HCT116 (cell line): ENCODE measurements around the gene GABRR3. TPM values are rescaled to one million over a fixed set of nuclear protein-coding genes. Genes with fewer than 3 reads are reported as not detected.

Source experiments
- ATAC-seq: fragments of 200-7000 bp; cut with Tn5 transposase; 2 replicates; pipeline ENCODE4 v1.9.1; 2020; ENCODE audit warnings: mild to moderate bottlenecking, moderate library complexity
- BruUV-seq: library from RNA; stranded (reverse); fragments of 400-500 nt; replicated peaks from 2 replicates; lab custom pipeline; 2021; lab: Mats Ljungman, UMichigan
- CTCF ChIA-PET: fragments of 300-600 bp; sonication (Branson Sonifier 250); formaldehyde crosslinking; loops from one replicate; lab custom pipeline; 2021; ENCODE audit warnings: antibody characterized with exemption; lab: Charles Lee
- POLR2A ChIA-PET: fragments of 300-600, 350-600 bp; sonication (Branson Sonifier 250); formaldehyde crosslinking; loops from one replicate; lab custom pipeline; 2021; ENCODE audit warnings: antibody characterized with exemption; lab: Charles Lee
- RAD21 ChIA-PET, 2 experiments: fragments of 300-600 bp; sonication (Branson Sonifier 250); formaldehyde crosslinking; loops; one replicate each; lab custom pipeline; 2023; ENCODE audit warnings: low total read pairs in 2 of 2; ENCODE audit not compliant: uncharacterized antibody in 2 of 2, unreplicated experiment in 2 of 2, low non-redundant PET in 1 of 2; lab: Charles Lee
- DNase-seq: peaks from one replicate; pipeline ENCODE4 v3.0.0-alpha.2; 2010; ENCODE audit warnings: low read depth, low spot score
- H2AFZ ChIP-seq: fragments of 200-600 bp; shearing (Covaris generic), sonication (generic); 2 replicates; pipeline ENCODE4 v1.6.1; 2017; ENCODE audit warnings: low read depth, mixed run types, mixed read lengths, antibody characterized with exemption, low read length; ENCODE audit not compliant: poor library complexity, severe bottlenecking
- H3K27ac ChIP-seq: 2 replicates; pipeline ENCODE4 v1.5.1; 2012; ENCODE audit warnings: low read depth, low read length
- H3K27me3 ChIP-seq: fragments of 200-600 bp; sonication (generic); 2 replicates; pipeline ENCODE4 v1.6.1; 2016; ENCODE audit warnings: mixed run types, low read length, mixed read lengths; ENCODE audit not compliant: insufficient read depth
- H3K36me3 ChIP-seq, 2 experiments: fragments of 200-500 bp in 1 of 2; fragments of 200-600 bp in 1 of 2; sonication (Bioruptor generic) in 1 of 2; sonication (generic) in 1 of 2; 2 replicates each; pipeline versions ENCODE4 v1.5.1 to v1.6.1; 2014 to 2016; ENCODE audit warnings: low read length in 2 of 2, inconsistent platforms in 1 of 2, mixed read lengths in 1 of 2, mixed run types in 1 of 2; ENCODE audit not compliant: insufficient read depth in 2 of 2, control insufficient read depth in 1 of 2
- H3K4me1 ChIP-seq, 2 experiments: fragments of 200-600 bp in 1 of 2; sonication (generic) in 1 of 2; 2 replicates each; pipeline versions ENCODE4 v1.5.1 to v1.6.1; 2012 to 2017; ENCODE audit warnings: low read length in 2 of 2, inconsistent platforms in 1 of 2, mild to moderate bottlenecking in 1 of 2, mixed read lengths in 1 of 2, mixed run types in 1 of 2, moderate library complexity in 1 of 2; ENCODE audit not compliant: insufficient read depth in 2 of 2, control insufficient read depth in 1 of 2
- H3K4me2 ChIP-seq: fragments of 200-600 bp; sonication (generic); 2 replicates; pipeline ENCODE4 v1.6.1; 2017; ENCODE audit warnings: mixed run types, low read length, mixed read lengths
- H3K4me3 ChIP-seq, 2 experiments: fragments of 200-600 bp in 1 of 2; sonication (generic) in 1 of 2; replicated peaks in 1 of 2; 2 replicates each; pipeline ENCODE4 v1.5.1; 2011 to 2016; ENCODE audit warnings: low read length in 2 of 2, control low read depth in 1 of 2, low read depth in 1 of 2, mild to moderate bottlenecking in 1 of 2, mixed read lengths in 1 of 2, mixed run types in 1 of 2
- H3K79me2 ChIP-seq: fragments of 200-600 bp; sonication (generic); 2 replicates; pipeline ENCODE4 v1.6.1; 2017; ENCODE audit warnings: mild to moderate bottlenecking, mixed run types, low read length, moderate library complexity, mixed read lengths; ENCODE audit not compliant: insufficient read depth
- H3K9ac ChIP-seq: fragments of 200-600 bp; sonication (generic); 2 replicates; pipeline ENCODE4 v1.6.1; 2016; ENCODE audit warnings: low read length, mixed read lengths
- H3K9me2 ChIP-seq: fragments of 200-600 bp; sonication (generic), shearing (Covaris generic); 2 replicates; pipeline ENCODE4 v1.6.1; 2017; ENCODE audit warnings: mixed run types, mild to moderate bottlenecking, moderate library complexity; ENCODE audit not compliant: insufficient read depth
- H3K9me3 ChIP-seq, 2 experiments: fragments of 200-500 bp in 1 of 2; fragments of 200-600 bp in 1 of 2; sonication (Bioruptor generic) in 1 of 2; sonication (generic) in 1 of 2; 2 replicates each; pipeline ENCODE4 v1.6.1; 2014 to 2017; ENCODE audit warnings: low read length in 2 of 2, mixed read lengths in 2 of 2, inconsistent platforms in 1 of 2, low read depth in 1 of 2, mild to moderate bottlenecking in 1 of 2, mixed run types in 1 of 2, moderate library complexity in 1 of 2; ENCODE audit not compliant: control insufficient read depth in 1 of 2, insufficient read depth in 1 of 2
- H4K20me1 ChIP-seq: fragments of 200-600 bp; sonication (generic), shearing (Covaris generic); 2 replicates; pipeline ENCODE4 v1.6.1; 2017; ENCODE audit warnings: mixed run types, mild to moderate bottlenecking, moderate library complexity; ENCODE audit not compliant: insufficient read depth
- ATF3 ChIP-seq: IDR thresholded peaks from 2 replicates; pipeline ENCODE4 v1.6.1; 2012
- CEBPB ChIP-seq: IDR thresholded peaks from 2 replicates; pipeline ENCODE4 v1.6.1; 2012; ENCODE audit warnings: low read depth
- EGR1 ChIP-seq: IDR thresholded peaks from 2 replicates; pipeline ENCODE4 v1.6.1; 2012; ENCODE audit warnings: low read depth
- EZH2phosphoT487 ChIP-seq: fragments of 200-600 bp; IDR thresholded peaks from 2 replicates; pipeline ENCODE4 v1.6.1; 2018; ENCODE audit warnings: antibody characterized with exemption, borderline replicate concordance
- JUND ChIP-seq: IDR thresholded peaks from 2 replicates; pipeline ENCODE4 v1.6.1; 2012
- POLR2A ChIP-seq: IDR thresholded peaks from 2 replicates; pipeline ENCODE4 v1.7.0; 2011; ENCODE audit warnings: borderline replicate concordance; ENCODE audit not compliant: insufficient read depth, insufficient read length; ENCODE audit errors: extremely low read depth
- POLR2AphosphoS5 ChIP-seq: IDR thresholded peaks from 2 replicates; pipeline ENCODE4 v1.6.1; 2011; ENCODE audit warnings: mild to moderate bottlenecking, low read depth, low read length, moderate library complexity
- RAD21 ChIP-seq: IDR thresholded peaks from 2 replicates; pipeline ENCODE4 v1.6.1; 2012; ENCODE audit warnings: low read depth, mild to moderate bottlenecking
- SIN3A ChIP-seq: IDR thresholded peaks from 2 replicates; pipeline ENCODE4 v1.6.1; 2012; ENCODE audit warnings: low read depth
- SRF ChIP-seq: IDR thresholded peaks from 2 replicates; pipeline ENCODE4 v1.6.1; 2012; ENCODE audit warnings: low read depth
- YY1 ChIP-seq: IDR thresholded peaks from 2 replicates; pipeline ENCODE4 v1.6.1; 2011; ENCODE audit warnings: low read length, low read depth, moderate library complexity, mild to moderate bottlenecking; ENCODE audit not compliant: insufficient replicate concordance; ENCODE audit errors: extremely low read depth
- ZFX ChIP-seq: fragments of 450-650 bp; IDR thresholded peaks from 2 replicates; pipeline ENCODE4 v1.6.1; 2017
- intact Hi-C: fragments of 100-400 bp; cut with micrococcal nuclease; formaldehyde crosslinking; loops from 2 replicates; pipeline ENCODE4 v1.10.0; 2022
- total RNA-seq: library from RNA; stranded (reverse); gene quantifications from one replicate; pipeline ENCODE4 v1.2.1, GENCODE V29; 2021; ENCODE audit not compliant: unreplicated experiment
- TF ChIP-seq, protein P1 (sequence below): IDR thresholded peaks from 2 replicates; pipeline ENCODE4 v1.6.1; 2012

The GABRR3 gene
- total RNA-seq, 1 experiment from 2014 or later, result not detected

- Histone ChIP-seq H3K4me2 (no peak overlapping the region), H2AFZ (no peak overlapping the region), H3K9me3 (no peaks in the 10 kb centered on the region), H3K79me2 (peaks cover 75% of the 10 kb centered on the region), H3K4me3 (no peak overlapping the region), H3K4me1 (no peaks in the 10 kb centered on the region), H3K27ac (no peak overlapping the region), H3K27me3 (no peaks in the 10 kb centered on the region), H3K9ac (no peak overlapping the region), H4K20me1 (no peaks in the 10 kb centered on the region), H3K36me3 (peaks cover 5 to 48% of the 10 kb centered on the region in 2 experiments; a peak in 2 of 4 replicates), H3K9me2 (no peaks in the 10 kb centered on the region)
- no peak for TF ChIP-seq RAD21
- POLR2A ChIA-PET, result no interaction called here
- ATAC-seq, result no peak
- CTCF ChIA-PET, result no interaction called here
- BruUV-seq, result no TSS peak
- intact Hi-C loops, result no loop called here
- RAD21 ChIA-PET, result no interaction called here
- DNase-seq, result no peak
These were observed 75.2 kb downstream of the GABRR3 start for GRCh38 chr3:97959872-97960271.

DNA sequence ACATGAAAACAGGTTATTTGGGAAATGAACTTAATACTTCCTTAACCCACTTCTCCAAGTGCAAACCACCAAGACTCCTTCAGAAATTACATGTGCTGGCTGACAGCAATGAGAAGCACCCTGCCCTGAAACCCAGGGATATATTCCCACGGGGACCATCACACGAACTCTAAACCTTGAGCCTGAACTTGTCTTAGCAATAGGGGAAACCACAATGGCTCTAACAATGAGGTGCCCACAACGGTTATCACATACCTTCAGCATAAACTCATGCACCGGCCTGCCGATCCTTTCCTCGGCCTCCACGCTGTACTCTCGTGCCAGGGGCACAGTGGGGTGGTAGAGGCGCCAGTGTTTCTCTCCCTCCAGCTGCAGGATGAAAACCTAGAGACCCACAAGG is 76.3 kb downstream of the GABRR3 start:
- no peak for ATAC-seq
- no peak for DNase-seq
- H3K36me3 ChIP-seq, result peaks cover 14 to 56% of the 10 kb centered on the region in 2 experiments; a peak in 3 of 4 replicates

More for the DNA sequence above, 76.3 kb downstream of the GABRR3 start:
- Histone ChIP-seq H3K9me2 (no peaks in the 10 kb centered on the region), H3K4me1 (no peaks in the 10 kb centered on the region), H3K9ac (no peak overlapping the region), H4K20me1 (no peaks in the 10 kb centered on the region), H3K27me3 (no peaks in the 10 kb centered on the region), H3K4me2 (no peak overlapping the region), H3K27ac (no peak overlapping the region), H3K4me3 (no peak overlapping the region), H3K9me3 (no peaks in the 10 kb centered on the region), H3K79me2 (peaks cover 65% of the 10 kb centered on the region), H2AFZ (no peak overlapping the region)
- ChIA-PET RAD21 (no interaction called here), CTCF (no interaction called here), POLR2A (no interaction called here)
- no TSS peak for BruUV-seq
- TF ChIP-seq POLR2A (no peak), YY1 (no peak), EZH2phosphoT487 (no peak), CEBPB (no peak), EGR1 (no peak), SRF (no peak), POLR2AphosphoS5 (no peak), JUND (no peak), ATF3 (no peak), SIN3A (no peak), RAD21 (no peak), ZFX (no peak)
- TF ChIP-seq, protein P1, sequence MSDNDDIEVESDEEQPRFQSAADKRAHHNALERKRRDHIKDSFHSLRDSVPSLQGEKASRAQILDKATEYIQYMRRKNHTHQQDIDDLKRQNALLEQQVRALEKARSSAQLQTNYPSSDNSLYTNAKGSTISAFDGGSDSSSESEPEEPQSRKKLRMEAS, result no peak
- intact Hi-C loops, result no loop called here
